Transverse colon (tissue), 4 donors: Measurements from ENCODE around the gene CD300H. TPM values are rescaled to one million over a fixed set of nuclear protein-coding genes. Genes with fewer than 3 reads are reported as not detected.
A peak's percentile ranks its signal among the peaks of the same experiment; 100 is the strongest.

Source experiments
- DNase-seq: peaks from one replicate; pipeline ENCODE4 v3.0.0-alpha.2; 2019
- H3K27ac ChIP-seq, 4 donors: fragments of 200-600 bp; sonication (generic); 2 replicates each; pipeline ENCODE4 v1.5.1; 2016 to 2018; ENCODE audit warnings: inconsistent platforms in 4 of 4
- H3K27me3 ChIP-seq: fragments of 200-600 bp; sonication (generic); 2 replicates; pipeline ENCODE4 v1.5.1; 2017; ENCODE audit warnings: inconsistent platforms
- H3K36me3 ChIP-seq, 4 donors: fragments of 200-600 bp; sonication (generic); 2 replicates each; pipeline ENCODE4 v1.5.1; 2017 to 2019; ENCODE audit warnings: inconsistent platforms in 4 of 4
- H3K4me1 ChIP-seq, 4 donors: fragments of 200-600 bp; sonication (generic); 2 replicates each; pipeline ENCODE4 v1.5.1; 2017 to 2020; ENCODE audit warnings: inconsistent platforms in 4 of 4
- H3K4me3 ChIP-seq, 4 donors: fragments of 200-600 bp; sonication (generic); 1 replicate in 1 of 4; 2 replicates in 3 of 4; pipeline versions ENCODE4 v1.5.1 to v1.6.1; 2017 to 2019; ENCODE audit warnings: inconsistent platforms in 4 of 4
- H3K9me3 ChIP-seq, 2 donors: fragments of 200-600 bp; sonication (generic); 2 replicates each; pipeline ENCODE4 v1.5.1; 2017 to 2019; ENCODE audit warnings: inconsistent platforms in 2 of 2
- CTCF ChIP-seq, 5 experiments: fragments of 200-600 bp in 3 of 5; fragments of 450-650 bp in 2 of 5; sonication (generic) in 3 of 5; IDR thresholded peaks; 1 replicate in 2 of 5; 2 replicates in 3 of 5; pipeline ENCODE4 v1.5.1; 2016 to 2017; ENCODE audit warnings: antibody characterized with exemption in 5 of 5, inconsistent platforms in 3 of 5, mild to moderate bottlenecking in 2 of 5, moderate library complexity in 1 of 5
- EP300 ChIP-seq: sonication (generic); formaldehyde crosslinking; IDR thresholded peaks from one replicate; pipeline ENCODE4 v1.6.1; 2017; ENCODE audit warnings: antibody characterized with exemption, low read depth
- POLR2A ChIP-seq: fragments of 450-650 bp; IDR thresholded peaks from one replicate; pipeline ENCODE4 v1.6.1; 2016; ENCODE audit warnings: antibody characterized with exemption, mild to moderate bottlenecking, moderate library complexity
- POLR2AphosphoS5 ChIP-seq, 3 donors: sonication (generic); formaldehyde crosslinking; IDR thresholded peaks; one replicate each; pipeline ENCODE4 v1.6.1; 2016; ENCODE audit warnings: antibody characterized with exemption in 3 of 3
- WGBS, 2 donors: methylation state at CpG; one replicate each; pipeline ENCODE4 v1.1.5; 2018; ENCODE audit warnings: low coverage in 1 of 2; 5-methylcytosine and 5-hydroxymethylcytosine counted together
- in situ Hi-C, 4 donors: fragments of 200-750 bp; cut with MboI; loops; one replicate each; pipeline versions ENCODE4 v1.15.0 to v1.15.1; 2017; ENCODE audit warnings: low sequenced_read_pairs in 3 of 4, low pct_ligation_motif_present in 1 of 4, low pct_unique_long_range_greater_than_20kb in 1 of 4
- intact Hi-C: fragments of 100-400 bp; cut with DNase I; formaldehyde crosslinking; loops from one replicate; pipeline ENCODE4 v1.15.1; 2023; ENCODE audit warnings: low total_unique reads
- total RNA-seq, 4 donors: library from RNA; depleted of rRNA; stranded (reverse); fragments of >200 nt; gene quantifications; one replicate each; pipeline ENCODE4 v1.1.0, GENCODE V29; 2016

CD300H gene
- total RNA-seq, 4 donors from 2014 or later, result not detected

- H3K36me3 ChIP-seq, result no peaks in the 10 kb centered on the region
- peak; percentile 23 for DNase-seq
- intact Hi-C loops, result no loop called here
- no peaks in the 10 kb centered on the region for H3K9me3 ChIP-seq
- TF ChIP-seq CTCF (IDR thresholded peaks at IDR 0.05), result peak; percentile 40 to 68 (median 62)
- TF ChIP-seq POLR2A, result no peak
- no peak for TF ChIP-seq EP300
- TF ChIP-seq POLR2AphosphoS5 (IDR thresholded peaks at IDR 0.05), result no peak
- H3K27me3 ChIP-seq, result peaks cover 5% of the 10 kb centered on the region
- 40 to 51% methylated on average over 4 to 12 of the region's 12 CpGs for WGBS, 2 donors
- in situ Hi-C loops, result no loop called here
- H3K27ac ChIP-seq, result no peak overlapping the region
- no peak overlapping the region for H3K4me3 ChIP-seq
- H3K4me1 ChIP-seq, result peaks cover 0 to 5% (median 0%) of the 10 kb centered on the region in 4 donors
Observed at GRCh38 chr17:74601944-74602572, 34.7 kb upstream of the CD300H start.

GRCh38 chr17:74599448-74599939, 32.2 kb upstream of the CD300H start:
- Histone ChIP-seq H3K27me3 (peaks cover 5% of the 10 kb centered on the region), H3K9me3 (no peaks in the 10 kb centered on the region), H3K36me3 (no peaks in the 10 kb centered on the region), H3K4me1 (no peaks in the 10 kb centered on the region), H3K4me3 (no peak overlapping the region), H3K27ac (no peak overlapping the region)
- 12 to 45% methylated on average over 2 to 10 of the region's 10 CpGs for WGBS, 2 donors
- intact Hi-C loops, result no loop called here
- in situ Hi-C loops, result no loop called here
- TF ChIP-seq POLR2AphosphoS5 (IDR thresholded peaks at IDR 0.05) (no peak), CTCF (IDR thresholded peaks at IDR 0.05) (no peak), EP300 (no peak), POLR2A (no peak)
- DNase-seq, result no peak

GRCh38 chr17:74599023-74599399, 31.7 kb upstream of the CD300H start:
- no peaks in the 10 kb centered on the region for H3K4me1 ChIP-seq
- no peak for TF ChIP-seq POLR2AphosphoS5 (IDR thresholded peaks at IDR 0.05)
- no peak for TF ChIP-seq EP300
- no peak for TF ChIP-seq CTCF (IDR thresholded peaks at IDR 0.05)
- TF ChIP-seq POLR2A, result no peak
- H3K36me3 ChIP-seq, result no peaks in the 10 kb centered on the region
- in situ Hi-C loops, result no loop called here
- 24 to 54% methylated on average over 2 to 3 of the region's 3 CpGs for WGBS, 2 donors
- intact Hi-C loops, result no loop called here
- peaks cover 5% of the 10 kb centered on the region for H3K27me3 ChIP-seq
- H3K9me3 ChIP-seq, result no peaks in the 10 kb centered on the region
- DNase-seq, result no peak
- no peak overlapping the region for H3K27ac ChIP-seq
- no peak overlapping the region for H3K4me3 ChIP-seq

- Histone ChIP-seq H3K4me1 (no peaks in the 10 kb centered on the region), H3K4me3 (no peak overlapping the region), H3K27me3 (peaks cover 5% of the 10 kb centered on the region), H3K27ac (no peak overlapping the region), H3K36me3 (no peaks in the 10 kb centered on the region), H3K9me3 (no peaks in the 10 kb centered on the region)
- TF ChIP-seq POLR2A, result no peak
- no peak for DNase-seq
- 71% methylated on average over 4 of the region's 4 CpGs; no CpG with 5 or more reads in 1 of the 2 donors for WGBS, 2 donors
- in situ Hi-C loops (no loop called here), intact Hi-C loops (no loop called here)
Observed at GRCh38 chr17:74598346-74599022, 31.2 kb upstream of the CD300H start.
